ENCODE results near the gene PCNP. TPM values are rescaled to one million over a fixed set of nuclear protein-coding genes. Genes with fewer than 3 reads are reported as not detected.

PCNP gene
- total and polyA plus RNA-seq, 9 of the 15 experiments (the other 6 are each of a cell fraction or from before 2014, with no cell fraction given): 54.3 to 170 (median 150) TPM

DNA sequence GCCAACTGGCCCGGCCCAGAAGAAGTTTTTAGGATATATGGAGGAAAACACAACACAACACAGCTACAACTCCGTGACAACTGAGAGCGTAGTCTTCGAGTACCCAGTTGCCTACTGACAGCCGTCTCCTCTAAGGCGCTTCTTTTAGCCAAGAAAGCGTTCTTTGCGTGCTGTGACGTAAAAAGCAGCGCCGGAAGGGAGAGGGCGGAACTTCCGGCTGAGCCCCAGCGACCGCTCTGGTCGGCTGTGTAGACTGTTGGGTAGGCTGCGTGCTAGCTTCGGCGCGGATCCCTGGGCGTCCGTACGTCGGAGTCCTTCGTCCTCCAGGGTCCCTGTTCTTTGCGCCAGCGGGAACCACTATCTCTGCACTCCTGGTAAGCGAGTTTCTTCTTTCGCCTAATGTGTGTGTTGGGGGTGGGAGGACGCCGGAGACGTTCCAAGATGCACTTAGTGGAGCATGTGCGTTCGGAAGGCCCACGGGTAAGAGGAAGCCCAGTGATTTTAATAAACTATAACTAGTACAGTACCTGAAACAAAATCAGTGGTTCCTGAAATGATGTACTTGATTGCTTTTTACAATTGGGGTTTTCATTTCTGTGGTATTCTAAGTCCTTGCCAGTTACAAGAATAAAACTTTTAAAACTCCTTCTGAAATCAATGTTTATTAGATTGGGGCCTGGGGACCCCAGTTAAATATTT is 12.2 kb upstream of the PCNP start, which contains the start of gene TRMT10C (continued):
- TF ChIP-seq SRSF7 (optimal IDR thresholded peaks at IDR 0.05; ENCODE audit: low read depth, low read length) (no peak), ZNF217 (CRISPR knock-in tag; IDR thresholded peaks at IDR 0.05) (no peak), CBFA2T3 (IDR thresholded peaks at IDR 0.05) (no peak), ZNF41 (CRISPR knock-in tag; conservative IDR thresholded peaks at IDR 0.05) (no peak), ZKSCAN8 (CRISPR knock-in tag; IDR thresholded peaks at IDR 0.05) (no peak), KLF6 (CRISPR knock-in tag; IDR thresholded peaks at IDR 0.05; ENCODE audit: borderline replicate concordance) (no peak), CAMTA2 (CRISPR knock-in tag; conservative IDR thresholded peaks at IDR 0.05) (no peak), HDAC2 (IDR thresholded peaks at IDR 0.05) (no peak), GABPB1 (CRISPR knock-in tag; IDR thresholded peaks at IDR 0.05) (peak; percentile 95), SETDB1 (IDR thresholded peaks at IDR 0.05; ENCODE audit: low read length) (no peak), CREBBP (IDR thresholded peaks at IDR 0.05; ENCODE audit: low read depth, low read length) (no peak), MCM3 (IDR thresholded peaks at IDR 0.05) (no peak), RBM14 (IDR thresholded peaks at IDR 0.05; ENCODE audit: borderline replicate concordance, insufficient read depth, low read depth, low read length) (no peak), TCFL5 (CRISPR knock-in tag; conservative IDR thresholded peaks at IDR 0.05) (no peak)
- TF ChIP-seq, protein P1, sequence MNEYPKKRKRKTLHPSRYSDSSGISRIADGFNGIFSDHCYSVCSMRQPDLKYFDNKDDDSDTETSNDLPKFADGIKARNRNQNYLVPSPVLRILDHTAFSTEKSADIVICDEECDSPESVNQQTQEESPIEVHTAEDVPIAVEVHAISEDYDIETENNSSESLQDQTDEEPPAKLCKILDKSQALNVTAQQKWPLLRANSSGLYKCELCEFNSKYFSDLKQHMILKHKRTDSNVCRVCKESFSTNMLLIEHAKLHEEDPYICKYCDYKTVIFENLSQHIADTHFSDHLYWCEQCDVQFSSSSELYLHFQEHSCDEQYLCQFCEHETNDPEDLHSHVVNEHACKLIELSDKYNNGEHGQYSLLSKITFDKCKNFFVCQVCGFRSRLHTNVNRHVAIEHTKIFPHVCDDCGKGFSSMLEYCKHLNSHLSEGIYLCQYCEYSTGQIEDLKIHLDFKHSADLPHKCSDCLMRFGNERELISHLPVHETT (CRISPR knock-in tag; conservative IDR thresholded peaks at IDR 0.05 in 1 of 2, IDR thresholded peaks at IDR 0.05 in 1 of 2): peak in 1 of 2 experiments; percentile 52; a peak in 1 of 4 replicates
- TF ChIP-seq, protein P2, sequence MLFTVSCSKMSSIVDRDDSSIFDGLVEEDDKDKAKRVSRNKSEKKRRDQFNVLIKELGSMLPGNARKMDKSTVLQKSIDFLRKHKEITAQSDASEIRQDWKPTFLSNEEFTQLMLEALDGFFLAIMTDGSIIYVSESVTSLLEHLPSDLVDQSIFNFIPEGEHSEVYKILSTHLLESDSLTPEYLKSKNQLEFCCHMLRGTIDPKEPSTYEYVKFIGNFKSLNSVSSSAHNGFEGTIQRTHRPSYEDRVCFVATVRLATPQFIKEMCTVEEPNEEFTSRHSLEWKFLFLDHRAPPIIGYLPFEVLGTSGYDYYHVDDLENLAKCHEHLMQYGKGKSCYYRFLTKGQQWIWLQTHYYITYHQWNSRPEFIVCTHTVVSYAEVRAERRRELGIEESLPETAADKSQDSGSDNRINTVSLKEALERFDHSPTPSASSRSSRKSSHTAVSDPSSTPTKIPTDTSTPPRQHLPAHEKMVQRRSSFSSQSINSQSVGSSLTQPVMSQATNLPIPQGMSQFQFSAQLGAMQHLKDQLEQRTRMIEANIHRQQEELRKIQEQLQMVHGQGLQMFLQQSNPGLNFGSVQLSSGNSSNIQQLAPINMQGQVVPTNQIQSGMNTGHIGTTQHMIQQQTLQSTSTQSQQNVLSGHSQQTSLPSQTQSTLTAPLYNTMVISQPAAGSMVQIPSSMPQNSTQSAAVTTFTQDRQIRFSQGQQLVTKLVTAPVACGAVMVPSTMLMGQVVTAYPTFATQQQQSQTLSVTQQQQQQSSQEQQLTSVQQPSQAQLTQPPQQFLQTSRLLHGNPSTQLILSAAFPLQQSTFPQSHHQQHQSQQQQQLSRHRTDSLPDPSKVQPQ (CRISPR knock-in tag; IDR thresholded peaks at IDR 0.05; ENCODE audit: borderline replicate concordance): no peak
- TF ChIP-seq, protein P3, sequence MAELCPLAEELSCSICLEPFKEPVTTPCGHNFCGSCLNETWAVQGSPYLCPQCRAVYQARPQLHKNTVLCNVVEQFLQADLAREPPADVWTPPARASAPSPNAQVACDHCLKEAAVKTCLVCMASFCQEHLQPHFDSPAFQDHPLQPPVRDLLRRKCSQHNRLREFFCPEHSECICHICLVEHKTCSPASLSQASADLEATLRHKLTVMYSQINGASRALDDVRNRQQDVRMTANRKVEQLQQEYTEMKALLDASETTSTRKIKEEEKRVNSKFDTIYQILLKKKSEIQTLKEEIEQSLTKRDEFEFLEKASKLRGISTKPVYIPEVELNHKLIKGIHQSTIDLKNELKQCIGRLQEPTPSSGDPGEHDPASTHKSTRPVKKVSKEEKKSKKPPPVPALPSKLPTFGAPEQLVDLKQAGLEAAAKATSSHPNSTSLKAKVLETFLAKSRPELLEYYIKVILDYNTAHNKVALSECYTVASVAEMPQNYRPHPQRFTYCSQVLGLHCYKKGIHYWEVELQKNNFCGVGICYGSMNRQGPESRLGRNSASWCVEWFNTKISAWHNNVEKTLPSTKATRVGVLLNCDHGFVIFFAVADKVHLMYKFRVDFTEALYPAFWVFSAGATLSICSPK (IDR thresholded peaks at IDR 0.05; ENCODE audit: borderline replicate concordance): no peak
- TF ChIP-seq, protein P4, sequence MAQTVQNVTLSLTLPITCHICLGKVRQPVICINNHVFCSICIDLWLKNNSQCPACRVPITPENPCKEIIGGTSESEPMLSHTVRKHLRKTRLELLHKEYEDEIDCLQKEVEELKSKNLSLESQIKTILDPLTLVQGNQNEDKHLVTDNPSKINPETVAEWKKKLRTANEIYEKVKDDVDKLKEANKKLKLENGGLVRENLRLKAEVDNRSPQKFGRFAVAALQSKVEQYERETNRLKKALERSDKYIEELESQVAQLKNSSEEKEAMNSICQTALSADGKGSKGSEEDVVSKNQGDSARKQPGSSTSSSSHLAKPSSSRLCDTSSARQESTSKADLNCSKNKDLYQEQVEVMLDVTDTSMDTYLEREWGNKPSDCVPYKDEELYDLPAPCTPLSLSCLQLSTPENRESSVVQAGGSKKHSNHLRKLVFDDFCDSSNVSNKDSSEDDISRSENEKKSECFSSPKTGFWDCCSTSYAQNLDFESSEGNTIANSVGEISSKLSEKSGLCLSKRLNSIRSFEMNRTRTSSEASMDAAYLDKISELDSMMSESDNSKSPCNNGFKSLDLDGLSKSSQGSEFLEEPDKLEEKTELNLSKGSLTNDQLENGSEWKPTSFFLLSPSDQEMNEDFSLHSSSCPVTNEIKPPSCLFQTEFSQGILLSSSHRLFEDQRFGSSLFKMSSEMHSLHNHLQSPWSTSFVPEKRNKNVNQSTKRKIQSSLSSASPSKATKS (CRISPR knock-in tag; IDR thresholded peaks at IDR 0.05): no peak
- TF ChIP-seq, protein P5, sequence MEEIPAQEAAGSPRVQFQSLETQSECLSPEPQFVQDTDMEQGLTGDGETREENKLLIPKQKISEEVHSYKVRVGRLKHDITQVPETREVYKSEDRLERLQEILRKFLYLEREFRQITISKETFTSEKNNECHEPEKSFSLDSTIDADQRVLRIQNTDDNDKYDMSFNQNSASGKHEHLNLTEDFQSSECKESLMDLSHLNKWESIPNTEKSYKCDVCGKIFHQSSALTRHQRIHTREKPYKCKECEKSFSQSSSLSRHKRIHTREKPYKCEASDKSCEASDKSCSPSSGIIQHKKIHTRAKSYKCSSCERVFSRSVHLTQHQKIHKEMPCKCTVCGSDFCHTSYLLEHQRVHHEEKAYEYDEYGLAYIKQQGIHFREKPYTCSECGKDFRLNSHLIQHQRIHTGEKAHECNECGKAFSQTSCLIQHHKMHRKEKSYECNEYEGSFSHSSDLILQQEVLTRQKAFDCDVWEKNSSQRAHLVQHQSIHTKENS (CRISPR knock-in tag; IDR thresholded peaks at IDR 0.05): no peak

Data from K562 (cell line).